GM12878 (cell line): Measurements from ENCODE around the gene TPO. TPM values are rescaled to one million over a fixed set of nuclear protein-coding genes. Genes with fewer than 3 reads are reported as not detected.

Source experiments
- ATAC-seq: fragments of 200-7000 bp; cut with Tn5 transposase; 3 replicates; pipeline ENCODE4 v1.9.1; 2020; ENCODE audit warnings: mild to moderate bottlenecking, moderate library complexity
- BruUV-seq: library from RNA; stranded (reverse); fragments of 400-500 nt; replicated peaks from 2 replicates; lab custom pipeline; 2021; lab: Mats Ljungman, UMichigan
- CTCF ChIA-PET: fragments of 300-600 bp; sonication (Branson Sonifier 250); formaldehyde crosslinking; extraction: SDS; loops from one replicate; lab custom pipeline; 2021; ENCODE audit warnings: inconsistent platforms; lab: Yijun Ruan, JAX
- POLR2A ChIA-PET: fragments of 350-600 bp; formaldehyde crosslinking; extraction: SDS; loops from one replicate; lab custom pipeline; 2021; ENCODE audit warnings: inconsistent platforms; lab: Charles Lee
- RAD21 ChIA-PET: fragments of 300-600 bp; sonication (Branson Sonifier 250); formaldehyde crosslinking; loops from one replicate; lab custom pipeline; 2023; ENCODE audit warnings: antibody characterized with exemption; ENCODE audit not compliant: unreplicated experiment; lab: Charles Lee
- SMC1A ChIA-PET: fragments of 300-600 bp; sonication (Branson Sonifier 250); formaldehyde crosslinking; loops from one replicate; lab custom pipeline; 2023; ENCODE audit not compliant: unreplicated experiment, uncharacterized antibody; lab: Charles Lee
- DNase-seq: peaks from one replicate; pipeline ENCODE4 v3.0.0-alpha.2; 2011; ENCODE audit warnings: low read depth, low spot score
- FAIRE-seq: peaks from 3 replicates; lab custom pipeline; 2011; peaks lifted over from hg19 to GRCh38; lab: Jason Lieb, UNC
- H2AFZ ChIP-seq: 2 replicates; pipeline ENCODE4 v1.6.0; 2011; ENCODE audit warnings: low read depth, low read length, control low read depth; ENCODE audit not compliant: control insufficient read depth
- H3K27ac ChIP-seq: 2 replicates; pipeline ENCODE4 v1.5.1; 2011; ENCODE audit warnings: control low read depth; ENCODE audit not compliant: control insufficient read depth, insufficient read depth
- H3K27me3 ChIP-seq, 2 experiments: replicated peaks in 1 of 2; 2 replicates each; pipeline versions ENCODE4 v1.6.0 to v1.6.1; 2011; ENCODE audit warnings: low read length in 1 of 2; ENCODE audit not compliant: control insufficient read depth in 2 of 2, insufficient read depth in 2 of 2
- H3K36me3 ChIP-seq, 2 experiments: 2 replicates each; pipeline ENCODE4 v1.5.1; 2011; ENCODE audit warnings: low read length in 1 of 2; ENCODE audit not compliant: control insufficient read depth in 2 of 2, insufficient read depth in 2 of 2
- H3K4me1 ChIP-seq: 2 replicates; pipeline ENCODE4 v1.6.1; 2011; ENCODE audit warnings: mild to moderate bottlenecking, low read length, moderate library complexity, mixed read lengths; ENCODE audit not compliant: control insufficient read depth, insufficient read depth
- H3K4me2 ChIP-seq: 2 replicates; pipeline ENCODE4 v1.6.0; 2011; ENCODE audit warnings: control low read depth; ENCODE audit not compliant: control insufficient read depth, insufficient read depth
- H3K4me3 ChIP-seq: fragments of 200-600 bp; sonication (generic); 2 replicates; pipeline ENCODE4 v1.5.1; 2016
- H3K79me2 ChIP-seq: 2 replicates; pipeline ENCODE4 v1.6.0; 2011; ENCODE audit warnings: low read length; ENCODE audit not compliant: control insufficient read depth, insufficient read depth
- H3K9ac ChIP-seq: 2 replicates; pipeline ENCODE4 v1.8.0; 2011; ENCODE audit warnings: low read length, control low read depth, mixed read lengths; ENCODE audit not compliant: control insufficient read depth, insufficient read depth
- H3K9me3 ChIP-seq: replicated peaks from 3 replicates; pipeline ENCODE4 v1.5.1; 2011; ENCODE audit warnings: mild to moderate bottlenecking, low read length; ENCODE audit not compliant: control insufficient read depth, insufficient read depth
- H4K20me1 ChIP-seq: 2 replicates; pipeline ENCODE4 v1.6.0; 2011; ENCODE audit not compliant: control insufficient read depth, insufficient read depth
- BHLHE40 ChIP-seq, 2 experiments: fragments of 450-650 bp in 1 of 2; IDR thresholded peaks; 2 replicates each; pipeline ENCODE4 v1.6.1; 2011 to 2017; ENCODE audit warnings: low read depth in 2 of 2, borderline replicate concordance in 1 of 2, improper control_type of control experiment in 1 of 2, low read length in 1 of 2, mild to moderate bottlenecking in 1 of 2
- BMI1 ChIP-seq: fragments of 450-650 bp; IDR thresholded peaks from 2 replicates; pipeline ENCODE4 v1.6.1; 2016; ENCODE audit warnings: mild to moderate bottlenecking, moderate library complexity, borderline replicate concordance
- CBX3 ChIP-seq: fragments of 200-600 bp; sonication (generic); IDR thresholded peaks from 2 replicates; pipeline ENCODE4 v1.6.1; 2016; ENCODE audit warnings: low read depth, borderline replicate concordance
- CTCF ChIP-seq, 3 experiments: IDR thresholded peaks in 2 of 3; conservative IDR thresholded peaks in 1 of 3; 2 replicates each; pipeline ENCODE4 v1.5.1; 2011; ENCODE audit warnings: low read depth in 3 of 3, low read length in 3 of 3, mild to moderate bottlenecking in 3 of 3, control low read depth in 2 of 3, moderate library complexity in 2 of 3, inconsistent platforms in 1 of 3, mixed read lengths in 1 of 3; ENCODE audit not compliant: control insufficient read depth in 2 of 3, insufficient read depth in 1 of 3; ENCODE audit errors: extremely low read depth in 1 of 3
- DPF2 ChIP-seq: fragments of 450-650 bp; IDR thresholded peaks from 2 replicates; pipeline ENCODE4 v1.6.1; 2017; ENCODE audit warnings: mild to moderate bottlenecking
- EZH2 ChIP-seq: IDR thresholded peaks from 2 replicates; pipeline ENCODE4 v1.6.1; 2012; ENCODE audit warnings: low read depth, mild to moderate bottlenecking, control low read depth, inconsistent platforms, low read length, borderline replicate concordance; ENCODE audit not compliant: control insufficient read depth
- MEF2A ChIP-seq: IDR thresholded peaks from 2 replicates; pipeline ENCODE4 v1.6.1; 2011; ENCODE audit warnings: low read depth, mild to moderate bottlenecking, low read length, moderate library complexity; ENCODE audit not compliant: insufficient read depth
- MTA3 ChIP-seq: IDR thresholded peaks from 2 replicates; pipeline ENCODE4 v1.6.1; 2012; ENCODE audit warnings: low read length, inconsistent platforms, borderline replicate concordance
- RB1 ChIP-seq: fragments of 450-650 bp; formaldehyde crosslinking; IDR thresholded peaks from 2 replicates; pipeline ENCODE4 v1.6.1; 2017; ENCODE audit warnings: mild to moderate bottlenecking, borderline replicate concordance
- RELA ChIP-seq: fragments of 450-650 bp; IDR thresholded peaks from 2 replicates; pipeline ENCODE4 v1.8.0; 2014; ENCODE audit warnings: borderline replicate concordance; ENCODE audit not compliant: partially characterized antibody
- TBL1XR1 ChIP-seq: IDR thresholded peaks from 2 replicates; pipeline ENCODE4 v1.6.1; 2012; ENCODE audit warnings: low read depth, low read length, improper control_type of control experiment
- TCF3 ChIP-seq: IDR thresholded peaks from 2 replicates; pipeline ENCODE4 v1.6.1; 2012; ENCODE audit warnings: low read depth, mild to moderate bottlenecking, low read length, borderline replicate concordance; ENCODE audit not compliant: insufficient read depth
- ZNF24 ChIP-seq: fragments of 450-650 bp; IDR thresholded peaks from 2 replicates; pipeline ENCODE4 v1.6.1; 2017; ENCODE audit warnings: antibody characterized with exemption, mild to moderate bottlenecking
- WGBS: methylation state at CpG from one replicate; pipeline ENCODE4 v1.1.6; 2016; ENCODE audit warnings: low lambda C conversion rate; ENCODE audit not compliant: insufficient replicate concordance, insufficient coverage; ENCODE audit errors: missing lambda C conversion rate; 5-methylcytosine and 5-hydroxymethylcytosine counted together
- in situ Hi-C: fragments of 300-500 bp; cut with MboI; formaldehyde crosslinking; loops from 9 replicates; pipeline ENCODE4 v1.14.3; 2018; ENCODE audit warnings: mixed read lengths
- intact Hi-C: fragments of 100-400 bp; cut with micrococcal nuclease; formaldehyde crosslinking; loops from one replicate; pipeline ENCODE4 v1.14.2; 2022; ENCODE audit not compliant: unreplicated experiment
- polyA plus RNA-seq, 11 experiments: library from polyadenylated mRNA; depleted of rRNA in 4 of 11; unstranded in 6 of 11; stranded (reverse) in 5 of 11; fragments of >200 nt; fragmentation: Nextera tagmentation in 4 of 11; fragmentation: Illumina TruSeq in 1 of 11; extraction: Ambion mirVana in 4 of 11; extraction: Trizol in 1 of 11; gene quantifications; 1 replicate in 1 of 11; 2 replicates in 10 of 11; pipeline versions ENCODE4 v1.2.1 to v1.2.3, GENCODE V29; 2011 to 2016; ENCODE audit warnings: inconsistent platforms in 2 of 11, missing spikeins in 2 of 11, low read depth in 1 of 11
- total RNA-seq, 4 experiments: library from RNA; depleted of rRNA in 3 of 4; stranded (reverse); fragments of >200 nt in 3 of 4; fragmentation: Illumina TruSeq in 1 of 4; extraction: Trizol in 1 of 4; gene quantifications; 2 replicates each; pipeline versions ENCODE4 v1.2.1 to v1.2.3, GENCODE V29; 2013 to 2021

The TPO gene
- total and polyA plus RNA-seq, 10 of the 15 experiments (the other 5 are each of a cell fraction or from before 2014, with no cell fraction given) = 0.07 to 0.11 TPM; not detected in 8

GRCh38 chr2:1503471-1504310 is 90.4 kb downstream of the TPO start:
- no peak overlapping the region for H3K27ac ChIP-seq
- H3K9me3 ChIP-seq = no peaks in the 10 kb centered on the region
- no peak overlapping the region for H3K4me2 ChIP-seq
- 37% methylated on average over 32 of the region's 36 CpGs for WGBS
- ChIA-PET SMC1A (no interaction called here), POLR2A (no interaction called here), RAD21 (no interaction called here), CTCF (no interaction called here)
- intact Hi-C loops = no loop called here
- no peaks in the 10 kb centered on the region for H3K79me2 ChIP-seq
- FAIRE-seq (no peak), ATAC-seq (no peak), DNase-seq (no peak)
- no peaks in the 10 kb centered on the region for H3K36me3 ChIP-seq
- H3K9ac ChIP-seq = no peak overlapping the region
- no TSS peak for BruUV-seq
- TF ChIP-seq BMI1 (no peak), BHLHE40 (IDR thresholded peaks at IDR 0.05; ENCODE audit: borderline replicate concordance in 1 of 2, low read depth in 2 of 2, low read length in 1 of 2) (no peak), MTA3 (no peak), TCF3 (no peak), CBX3 (no peak)
- H2AFZ ChIP-seq = no peak overlapping the region
- in situ Hi-C loops = no loop called here
- no peaks in the 10 kb centered on the region for H3K4me1 ChIP-seq
- H4K20me1 ChIP-seq = no peaks in the 10 kb centered on the region
- no peaks in the 10 kb centered on the region for H3K27me3 ChIP-seq
- H3K4me3 ChIP-seq = no peak overlapping the region

- BruUV-seq = no TSS peak
- POLR2A ChIA-PET = no interaction called here
- Histone ChIP-seq H3K79me2 (no peaks in the 10 kb centered on the region), H3K4me3 (no peak overlapping the region), H3K9me3 (no peaks in the 10 kb centered on the region), H3K27me3 (no peaks in the 10 kb centered on the region), H3K27ac (no peak overlapping the region), H3K4me2 (no peak overlapping the region), H3K9ac (no peak overlapping the region), H4K20me1 (no peaks in the 10 kb centered on the region), H2AFZ (no peak overlapping the region), H3K36me3 (no peaks in the 10 kb centered on the region), H3K4me1 (no peaks in the 10 kb centered on the region)
- SMC1A ChIA-PET = no interaction called here
- CTCF ChIA-PET = no interaction called here
- RAD21 ChIA-PET = no interaction called here
- in situ Hi-C loops = no loop called here
- WGBS = 51% methylated on average over 10 of the region's 10 CpGs
- ATAC-seq (no peak), FAIRE-seq (no peak), DNase-seq (no peak)
- intact Hi-C loops = no loop called here
- TF ChIP-seq RB1 = no peak
- no peak for TF ChIP-seq DPF2
- no peak for TF ChIP-seq TBL1XR1
- TF ChIP-seq RELA = no peak
- no peak for TF ChIP-seq MEF2A
- TF ChIP-seq EZH2 = no peak
- TF ChIP-seq ZNF24 = no peak
- TF ChIP-seq CTCF (IDR thresholded peaks at IDR 0.05 in 2 of 3, conservative IDR thresholded peaks at IDR 0.05 in 1 of 3; ENCODE audit: control insufficient read depth in 2 of 3, extremely low read depth in 1 of 3, insufficient read depth in 1 of 3, low read depth in 3 of 3, low read length in 3 of 3) = no peak
Measured at GRCh38 chr2:1504311-1504750, 91.1 kb downstream of the TPO start.
